GM21390 (cell line): ENCODE data around the gene TRAM1L1.

Experiments used
- ATAC-seq: cut with Tn5 transposase; IDR thresholded peaks from one replicate; pipeline ENCODE4 v1.9.1; 2021; ENCODE audit not compliant: unreplicated experiment

The TRAM1L1 gene

DNA sequence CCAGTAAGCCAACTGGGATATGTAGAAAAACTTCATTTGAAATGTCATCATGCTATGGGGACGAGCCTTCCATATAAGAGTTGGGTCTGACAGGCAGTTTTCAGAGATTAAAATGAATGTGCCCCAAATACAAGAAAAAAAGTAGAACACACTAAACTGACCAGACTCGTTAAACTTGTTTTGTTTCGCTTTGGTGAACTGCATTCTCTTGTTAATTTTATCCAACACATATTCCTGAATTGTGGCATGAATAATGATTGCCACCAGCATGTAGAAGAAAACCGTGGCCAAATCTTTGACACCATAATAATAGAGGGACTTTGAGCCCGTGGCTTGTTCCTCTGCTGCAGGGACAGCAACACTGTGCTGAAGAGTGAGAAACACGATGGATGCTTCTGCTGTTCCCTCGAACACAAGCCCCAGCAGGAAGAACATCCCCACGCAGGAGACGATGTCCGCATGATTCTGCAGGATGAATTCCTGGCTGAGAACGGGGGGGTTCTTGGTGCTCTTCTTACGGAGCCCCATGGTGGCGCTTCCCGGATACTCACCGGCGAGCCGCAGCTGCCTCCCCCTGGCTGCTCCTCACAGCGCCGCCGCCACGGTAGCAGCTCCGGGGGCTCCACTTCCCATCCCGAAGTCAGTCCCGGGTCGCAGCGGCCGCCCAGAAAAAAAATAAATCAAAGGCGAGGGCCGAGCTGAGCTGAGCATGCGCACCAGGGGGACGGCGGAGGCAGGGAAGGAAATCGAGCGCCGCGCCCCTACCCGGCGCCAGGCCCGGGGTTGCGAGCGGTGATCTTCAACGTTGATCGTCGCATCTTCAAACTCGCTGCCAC is at the start of gene TRAM1L1:
TSS of gene TRAM1L1 (minus strand) at position 711 of the 836 bp plus-strand sequence. CDS start at position 528, 183 bp downstream.
- no peak for ATAC-seq

DNA sequence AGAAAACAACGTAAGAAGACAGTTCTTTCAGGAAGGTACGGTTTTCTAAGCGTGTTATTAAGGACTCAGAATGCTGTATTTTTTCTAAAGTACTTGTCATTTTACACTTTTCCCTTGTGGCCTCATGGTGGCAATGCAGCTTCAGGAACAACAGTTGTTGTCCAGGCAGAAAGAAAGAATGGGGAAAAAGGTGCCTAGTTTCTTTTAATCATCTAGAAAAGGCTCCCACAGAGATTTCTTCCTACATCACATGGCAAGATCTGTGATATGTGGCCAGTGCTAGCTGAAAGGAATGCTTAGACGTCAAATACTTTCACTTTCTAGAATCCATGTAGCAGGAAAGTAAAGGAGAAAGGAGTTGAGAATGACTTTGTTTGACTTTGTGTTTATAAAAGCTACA is 49.0 kb upstream of the TRAM1L1 start:
- no peak for ATAC-seq

DNA sequence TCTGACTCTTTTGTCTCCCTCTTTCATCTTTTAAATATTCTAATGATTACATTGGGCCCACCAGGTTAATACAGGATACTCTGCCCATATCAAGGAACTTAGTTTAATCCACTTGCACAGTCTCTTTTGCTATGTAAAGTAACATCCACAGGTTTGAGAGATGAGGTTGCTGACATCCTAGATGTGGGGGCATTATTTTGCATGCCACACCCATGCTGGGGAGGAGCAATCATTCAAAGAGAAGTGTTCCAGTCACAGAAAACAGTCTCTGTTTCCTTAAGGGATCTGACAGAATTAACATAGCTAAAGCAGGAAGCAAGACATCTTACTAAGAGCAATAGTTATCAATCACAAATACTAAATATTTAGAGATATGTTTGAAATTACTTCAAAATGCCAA is 11.5 kb upstream of the TRAM1L1 start:
- ATAC-seq = no peak

DNA sequence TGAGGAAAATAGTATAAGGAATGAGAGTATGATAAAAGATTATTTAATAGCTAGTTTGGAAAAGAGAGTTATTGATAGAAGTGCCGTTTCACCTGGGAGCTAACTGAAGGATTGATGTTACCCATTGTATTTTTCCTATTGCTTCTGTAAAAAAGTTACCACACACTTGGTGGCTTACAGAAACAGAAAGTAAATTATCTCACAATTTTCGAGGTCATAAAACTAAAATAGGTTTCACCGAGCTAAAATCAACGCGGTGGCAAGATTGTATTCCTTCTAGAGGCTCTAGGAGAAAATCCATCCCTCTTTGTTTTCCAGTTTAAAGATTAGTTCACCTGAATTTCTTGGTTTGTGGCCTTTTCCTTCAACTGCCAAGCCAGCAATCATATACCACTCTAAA is 11.1 kb upstream of the TRAM1L1 start:
- no peak for ATAC-seq

DNA sequence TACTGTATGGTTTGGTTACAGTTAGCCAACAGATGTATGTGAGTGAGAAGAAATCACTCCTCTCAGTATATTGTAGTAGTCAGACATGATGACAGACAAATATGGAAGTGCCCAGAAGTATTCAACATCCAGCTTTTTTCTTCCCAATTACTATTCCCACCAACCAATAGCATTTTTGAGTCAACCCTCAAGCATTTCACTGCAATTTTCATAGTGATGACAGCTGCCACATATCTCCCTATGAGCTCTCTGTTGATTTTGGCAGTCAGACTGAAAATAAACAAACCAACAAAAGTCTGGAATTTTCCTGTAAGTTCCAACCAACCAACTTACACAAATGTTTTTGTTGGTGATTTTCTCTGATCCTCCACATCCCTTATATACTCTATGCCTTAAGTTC is 8.2 kb upstream of the TRAM1L1 start:
- ATAC-seq = no peak

DNA sequence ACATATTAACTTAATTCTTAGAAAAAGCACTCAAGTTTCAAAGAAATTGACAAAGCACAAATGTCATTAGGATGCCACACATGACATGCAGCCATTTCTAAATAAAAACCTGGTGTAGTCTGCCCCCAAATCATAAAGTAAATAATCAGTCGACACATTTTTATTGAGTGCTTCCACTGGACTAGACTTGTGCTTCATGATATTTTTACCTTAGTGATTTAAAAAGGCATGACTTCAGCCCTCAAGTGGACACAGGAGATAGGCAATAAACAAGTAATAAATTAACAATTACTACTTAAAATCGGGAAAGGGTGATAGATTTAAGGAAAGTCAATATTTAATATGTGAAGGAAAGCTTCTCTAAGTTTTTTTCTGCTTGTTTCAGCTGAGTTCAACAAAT is 7.6 kb downstream of the TRAM1L1 start:
- ATAC-seq = no peak

DNA sequence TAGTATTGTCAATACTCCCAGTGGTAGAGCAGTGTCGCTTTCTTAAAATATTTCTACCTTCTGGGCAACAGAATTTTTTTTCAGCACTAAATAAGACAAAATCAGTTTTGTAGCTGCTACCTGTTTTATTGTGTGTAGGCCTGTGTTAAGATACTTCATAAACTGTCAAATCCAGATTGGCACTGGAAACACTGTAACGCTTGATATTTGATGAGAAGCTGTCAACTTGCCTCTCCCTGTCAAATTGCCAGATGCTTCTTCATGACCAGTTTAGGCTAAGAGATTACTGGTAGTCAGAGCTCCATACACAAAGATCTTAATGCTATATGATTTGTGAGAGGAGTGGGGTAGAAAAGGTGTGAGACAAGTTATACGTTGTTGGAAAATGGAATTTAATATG is 17.3 kb downstream of the TRAM1L1 start:
- ATAC-seq = no peak

DNA sequence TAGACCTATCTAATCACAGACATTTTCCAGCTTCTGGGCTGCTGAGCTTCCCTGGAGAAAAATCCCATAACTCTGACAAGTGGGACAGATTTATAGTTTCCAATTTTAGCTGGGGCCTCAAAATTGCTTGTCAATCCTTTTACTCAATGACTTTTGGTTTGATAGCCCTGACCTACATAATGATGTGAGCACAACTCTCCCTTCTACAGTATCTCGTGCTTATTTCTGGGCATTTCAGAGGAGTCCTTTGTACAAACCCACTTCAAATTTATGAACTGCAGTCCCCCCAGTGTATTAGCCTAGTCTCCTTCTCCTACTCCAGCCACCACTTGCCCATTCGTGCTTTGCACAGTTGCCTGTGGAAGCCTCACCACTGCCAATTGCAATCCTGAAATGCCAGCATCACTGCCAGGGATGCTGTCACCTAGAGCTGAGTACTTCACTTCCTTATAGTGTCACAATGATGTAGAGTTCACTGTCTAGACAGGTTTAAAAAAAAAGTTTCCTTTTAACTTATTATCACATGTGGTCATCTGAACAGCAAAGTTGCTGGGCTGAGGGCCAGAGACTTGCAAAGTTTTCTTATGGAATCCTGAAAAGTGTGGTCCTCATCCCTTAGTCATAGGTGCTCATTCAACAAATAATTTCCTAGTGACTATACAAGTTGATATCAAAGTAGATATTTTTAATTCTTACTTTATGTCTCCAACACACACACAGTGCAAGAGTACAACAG is 21.2 kb downstream of the TRAM1L1 start:
- no peak for ATAC-seq

DNA sequence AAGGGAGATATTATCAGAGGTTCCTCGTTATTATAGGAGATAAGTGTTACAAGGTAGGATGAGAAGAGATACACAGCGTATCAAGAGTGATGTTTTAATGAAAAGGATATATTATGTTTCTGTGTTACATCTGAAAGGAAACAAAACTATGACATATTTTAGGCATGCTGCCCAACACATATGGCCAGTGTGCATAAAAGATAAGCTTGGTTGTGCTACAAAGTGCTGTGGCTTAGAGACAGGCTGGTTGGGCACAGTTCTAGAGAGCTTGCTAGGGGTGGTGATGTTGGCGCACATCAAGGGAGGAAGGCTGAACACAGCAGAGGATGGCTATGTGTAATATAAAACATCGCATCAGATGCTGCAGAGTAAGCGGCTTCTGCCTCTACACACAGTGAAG is 42.4 kb downstream of the TRAM1L1 start:
- ATAC-seq = no peak
